Measurements from ENCODE around the gene AK3. TPM values are rescaled to one million over a fixed set of nuclear protein-coding genes. Genes with fewer than 3 reads are reported as not detected.

The AK3 gene
- total RNA-seq, 2 donors from 2014 or later: 51.5 to 59.8 TPM

GRCh38 chr9:4680750-4681149, 60.3 kb downstream of the AK3 start:
- no peaks in the 10 kb centered on the region for H3K9me3 Mint-ChIP-seq
- H3K36me3 Mint-ChIP-seq (ENCODE audit: low read depth): peaks cover 8% of the 10 kb centered on the region
- 90 to 100% methylated on average over 2 of the region's 2 CpGs for WGBS, 2 experiments (ENCODE audit: insufficient coverage in 1 of 2, insufficient read length in 1 of 2)
- TF ChIP-seq CTCF (conservative IDR thresholded peaks at IDR 0.05): no peak
- Histone ChIP-seq H3K4me1 (ENCODE audit: control insufficient read depth, insufficient read depth, low read length) (peaks cover 11% of the 10 kb centered on the region), H3K9me3 (ENCODE audit: control insufficient read depth, low read length) (no peaks in the 10 kb centered on the region), H3K9ac (ENCODE audit: extremely low read depth, low read length, poor library complexity, severe bottlenecking) (peak overlapping the region; percentile 77), H3K4me3 (ENCODE audit: low read length) (peak overlapping the region; percentile 92), H3K36me3 (ENCODE audit: control insufficient read depth, insufficient read depth, low read length) (peaks cover 2% of the 10 kb centered on the region), H3K27me3 (ENCODE audit: control insufficient read depth, insufficient read depth, low read length, poor library complexity, severe bottlenecking) (no peaks in the 10 kb centered on the region), H3K27ac (ENCODE audit: low read depth, low read length) (no peak overlapping the region)
- no peaks in the 10 kb centered on the region for H3K27me3 Mint-ChIP-seq (ENCODE audit: insufficient read depth)
- no peak for DNase-seq
- H3K4me1 Mint-ChIP-seq: peaks cover 20% of the 10 kb centered on the region
- H3K27ac Mint-ChIP-seq: no peak overlapping the region
- H3K4me3 Mint-ChIP-seq: no peak overlapping the region

GRCh38 chr9:4680173-4680525, 60.9 kb downstream of the AK3 start:
- TF ChIP-seq CTCF (conservative IDR thresholded peaks at IDR 0.05): no peak
- H3K4me1 Mint-ChIP-seq: peaks cover 16% of the 10 kb centered on the region
- Histone ChIP-seq H3K4me1 (ENCODE audit: control insufficient read depth, insufficient read depth, low read length) (peaks cover 8% of the 10 kb centered on the region), H3K4me3 (ENCODE audit: low read length) (peak overlapping the region; percentile 92), H3K9me3 (ENCODE audit: control insufficient read depth, low read length) (no peaks in the 10 kb centered on the region), H3K27ac (ENCODE audit: low read depth, low read length) (peak overlapping the region; percentile 81), H3K36me3 (ENCODE audit: control insufficient read depth, insufficient read depth, low read length) (no peaks in the 10 kb centered on the region), H3K9ac (ENCODE audit: extremely low read depth, low read length, poor library complexity, severe bottlenecking) (peak overlapping the region; percentile 77), H3K27me3 (ENCODE audit: control insufficient read depth, insufficient read depth, low read length, poor library complexity, severe bottlenecking) (no peaks in the 10 kb centered on the region)
- no peaks in the 10 kb centered on the region for H3K9me3 Mint-ChIP-seq
- no peak overlapping the region for H3K27ac Mint-ChIP-seq
- H3K36me3 Mint-ChIP-seq (ENCODE audit: low read depth): peaks cover 3% of the 10 kb centered on the region
- DNase-seq: no peak
- WGBS, 2 experiments (ENCODE audit: insufficient coverage in 1 of 2, insufficient read length in 1 of 2): 5% methylated on average over 8 to 10 of the region's 10 CpGs
- H3K27me3 Mint-ChIP-seq (ENCODE audit: insufficient read depth): no peaks in the 10 kb centered on the region
- no peak overlapping the region for H3K4me3 Mint-ChIP-seq

- no peak within 1 kb of the TSS for H3K4me3 Mint-ChIP-seq
- H3K36me3 Mint-ChIP-seq (ENCODE audit: low read depth): no peaks in the 10 kb centered on the region
- peak; percentile 85 for TF ChIP-seq CTCF (conservative IDR thresholded peaks at IDR 0.05)
- DNase-seq: peak; percentile 99
- H3K4me1 Mint-ChIP-seq: peaks cover 10% of the 10 kb centered on the region
- peak within 1 kb of the TSS; percentile 92 for H3K4me3 ChIP-seq (ENCODE audit: low read length)
- WGBS, 2 experiments (ENCODE audit: insufficient coverage in 1 of 2, insufficient read length in 1 of 2): 0 to 2% methylated on average over 18 to 66 of the region's 66 CpGs
- no peak within 1 kb of the TSS for H3K27ac Mint-ChIP-seq
- peak within 1 kb of the TSS; percentile 81 for H3K27ac ChIP-seq (ENCODE audit: low read depth, low read length)
- no peaks in the 10 kb centered on the region for H3K9me3 Mint-ChIP-seq
- H3K27me3 ChIP-seq (ENCODE audit: control insufficient read depth, insufficient read depth, low read length, poor library complexity, severe bottlenecking): no peaks in the 10 kb centered on the region
- no peaks in the 10 kb centered on the region for H3K9me3 ChIP-seq (ENCODE audit: control insufficient read depth, low read length)
- H3K36me3 ChIP-seq (ENCODE audit: control insufficient read depth, insufficient read depth, low read length): no peaks in the 10 kb centered on the region
- no peaks in the 10 kb centered on the region for H3K27me3 Mint-ChIP-seq (ENCODE audit: insufficient read depth)
- H3K9ac ChIP-seq (ENCODE audit: extremely low read depth, low read length, poor library complexity, severe bottlenecking): peak within 1 kb of the TSS; percentile 88
- peaks cover 3% of the 10 kb centered on the region for H3K4me1 ChIP-seq (ENCODE audit: control insufficient read depth, insufficient read depth, low read length)
Measured at GRCh38 chr9:4679268-4680172, 61.5 kb downstream of the AK3 start, which contains the start of gene CDC37L1. TSS of gene CDC37L1 (plus strand) at chr9:4679569. CDS start at chr9:4679768, 199 bp downstream.
